Liver (tissue), 3 donors: ENCODE data around the gene ADGRV1.

Experiments used
- ATF3 ChIP-seq: IDR thresholded peaks from 2 replicates; pipeline ENCODE4 v1.6.1; 2016; ENCODE audit warnings: antibody characterized with exemption
- CTCF ChIP-seq: fragments of 150-350 bp; IDR thresholded peaks from 2 replicates; pipeline ENCODE4 v1.5.1; 2017; ENCODE audit warnings: improper control_type of control experiment, low read depth, low read length; ENCODE audit not compliant: missing input control
- MAX ChIP-seq: IDR thresholded peaks from 2 replicates; pipeline ENCODE4 v1.6.1; 2016; ENCODE audit warnings: antibody characterized with exemption
- RAD21 ChIP-seq, 2 donors: IDR thresholded peaks; 2 replicates each; pipeline ENCODE4 v1.6.1; 2016; ENCODE audit warnings: antibody characterized with exemption in 2 of 2, mild to moderate bottlenecking in 2 of 2
- donor health status: healthy.
- donor health status: healthy.

GRCh38 chr5:90657030-90657429 is 98.4 kb downstream of the ADGRV1 start:
- TF ChIP-seq MAX (no peak), CTCF (no peak), RAD21 (IDR thresholded peaks at IDR 0.05) (no peak), ATF3 (no peak)
